GM23338 (cell line): ENCODE data around the gene LPP.

ENCODE experiments used
- EZH2 ChIP-seq: fragments of 200-600 bp; sonication (generic); IDR thresholded peaks from one replicate; pipeline ENCODE4 v1.8.0; 2017; ENCODE audit warnings: antibody characterized with exemption, mild to moderate bottlenecking, low read depth; ENCODE audit not compliant: unreplicated experiment
- JUNB ChIP-seq: IDR thresholded peaks from one replicate; pipeline ENCODE4 v1.6.1; 2016; ENCODE audit warnings: antibody characterized with exemption; ENCODE audit not compliant: unreplicated experiment
- ZNF114 ChIP-seq: fragments of 250-450 bp; sonication (Bioruptor Pico); IDR thresholded peaks from 2 replicates; pipeline ENCODE4 v1.5.0; 2020; ENCODE audit warnings: mild to moderate bottlenecking, moderate library complexity
- TF ChIP-seq, protein P1 (sequence below), 2 experiments: fragments of 200-600 bp in 1 of 2; sonication (generic) in 1 of 2; conservative IDR thresholded peaks; 2 replicates each; pipeline versions ENCODE4 v1.5.1 to v1.6.1; 2016 to 2017; ENCODE audit warnings: antibody characterized with exemption in 2 of 2, low read depth in 2 of 2, mild to moderate bottlenecking in 2 of 2, moderate library complexity in 1 of 2
- TF ChIP-seq, protein P2 (sequence below): IDR thresholded peaks from 2 replicates; pipeline ENCODE4 v1.6.1; 2016; ENCODE audit warnings: antibody characterized with exemption

DNA sequence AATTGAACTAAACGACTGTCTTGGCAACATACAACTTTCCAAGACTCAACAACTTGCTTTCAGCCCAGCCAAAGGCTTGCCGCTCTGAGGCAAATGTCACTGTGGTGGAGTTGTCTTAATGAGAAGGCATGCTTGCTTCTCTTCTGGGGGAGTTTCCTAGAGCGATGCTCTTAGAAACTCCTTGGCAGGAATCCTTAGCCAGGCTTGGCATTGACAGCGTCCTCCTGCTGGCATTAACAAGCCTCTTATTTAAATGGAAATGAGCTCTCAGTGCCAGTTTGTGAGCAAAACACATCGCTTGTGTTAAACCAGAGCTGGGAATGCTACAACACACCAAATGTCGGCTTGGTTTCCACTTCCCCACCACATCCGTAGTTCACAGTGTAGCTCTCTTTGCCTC, 752.3 kb downstream of the LPP start:
- TF ChIP-seq, protein P1, sequence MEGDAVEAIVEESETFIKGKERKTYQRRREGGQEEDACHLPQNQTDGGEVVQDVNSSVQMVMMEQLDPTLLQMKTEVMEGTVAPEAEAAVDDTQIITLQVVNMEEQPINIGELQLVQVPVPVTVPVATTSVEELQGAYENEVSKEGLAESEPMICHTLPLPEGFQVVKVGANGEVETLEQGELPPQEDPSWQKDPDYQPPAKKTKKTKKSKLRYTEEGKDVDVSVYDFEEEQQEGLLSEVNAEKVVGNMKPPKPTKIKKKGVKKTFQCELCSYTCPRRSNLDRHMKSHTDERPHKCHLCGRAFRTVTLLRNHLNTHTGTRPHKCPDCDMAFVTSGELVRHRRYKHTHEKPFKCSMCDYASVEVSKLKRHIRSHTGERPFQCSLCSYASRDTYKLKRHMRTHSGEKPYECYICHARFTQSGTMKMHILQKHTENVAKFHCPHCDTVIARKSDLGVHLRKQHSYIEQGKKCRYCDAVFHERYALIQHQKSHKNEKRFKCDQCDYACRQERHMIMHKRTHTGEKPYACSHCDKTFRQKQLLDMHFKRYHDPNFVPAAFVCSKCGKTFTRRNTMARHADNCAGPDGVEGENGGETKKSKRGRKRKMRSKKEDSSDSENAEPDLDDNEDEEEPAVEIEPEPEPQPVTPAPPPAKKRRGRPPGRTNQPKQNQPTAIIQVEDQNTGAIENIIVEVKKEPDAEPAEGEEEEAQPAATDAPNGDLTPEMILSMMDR (conservative IDR thresholded peaks at IDR 0.05; ENCODE audit: low read depth in 2 of 2): no peak
- TF ChIP-seq EZH2 (no peak), JUNB (no peak), ZNF114 (CRISPR knock-in tag) (no peak)
- TF ChIP-seq, protein P2, sequence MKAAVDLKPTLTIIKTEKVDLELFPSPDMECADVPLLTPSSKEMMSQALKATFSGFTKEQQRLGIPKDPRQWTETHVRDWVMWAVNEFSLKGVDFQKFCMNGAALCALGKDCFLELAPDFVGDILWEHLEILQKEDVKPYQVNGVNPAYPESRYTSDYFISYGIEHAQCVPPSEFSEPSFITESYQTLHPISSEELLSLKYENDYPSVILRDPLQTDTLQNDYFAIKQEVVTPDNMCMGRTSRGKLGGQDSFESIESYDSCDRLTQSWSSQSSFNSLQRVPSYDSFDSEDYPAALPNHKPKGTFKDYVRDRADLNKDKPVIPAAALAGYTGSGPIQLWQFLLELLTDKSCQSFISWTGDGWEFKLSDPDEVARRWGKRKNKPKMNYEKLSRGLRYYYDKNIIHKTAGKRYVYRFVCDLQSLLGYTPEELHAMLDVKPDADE: no peak
